HEK293T (cell line): ENCODE data around the gene LMO2.

Source experiments
- ARNT ChIP-seq: fragments of 450-650 bp; IDR thresholded peaks from 2 replicates; pipeline ENCODE4 v1.6.1; 2017; ENCODE audit warnings: mild to moderate bottlenecking
- BHLHE40 ChIP-seq: fragments of 450-650 bp; IDR thresholded peaks from 2 replicates; pipeline ENCODE4 v1.6.1; 2016; ENCODE audit warnings: mild to moderate bottlenecking, moderate library complexity, borderline replicate concordance
- ELF4 ChIP-seq: fragments of 450-650 bp; IDR thresholded peaks from 2 replicates; pipeline ENCODE4 v1.6.1; 2017; ENCODE audit warnings: antibody characterized with exemption
- FOXA1 ChIP-seq: fragments of 450-650 bp; IDR thresholded peaks from 2 replicates; pipeline ENCODE4 v1.6.1; 2016; ENCODE audit warnings: mild to moderate bottlenecking
- FOXK2 ChIP-seq: fragments of 450-650 bp; IDR thresholded peaks from 2 replicates; pipeline ENCODE4 v1.6.1; 2016; ENCODE audit warnings: mild to moderate bottlenecking
- FOXM1 ChIP-seq: fragments of 450-650 bp; IDR thresholded peaks from 2 replicates; pipeline ENCODE4 v1.6.1; 2017; ENCODE audit warnings: mild to moderate bottlenecking, borderline replicate concordance
- HDGF ChIP-seq: fragments of 450-650 bp; IDR thresholded peaks from 2 replicates; pipeline ENCODE4 v1.6.1; 2017; ENCODE audit warnings: antibody characterized with exemption, borderline replicate concordance
- LEF1 ChIP-seq: fragments of 450-650 bp; IDR thresholded peaks from 2 replicates; pipeline ENCODE4 v1.6.1; 2017; ENCODE audit warnings: mild to moderate bottlenecking, borderline replicate concordance
- NFRKB ChIP-seq: fragments of 450-650 bp; IDR thresholded peaks from 2 replicates; pipeline ENCODE4 v1.6.1; 2016; ENCODE audit warnings: mild to moderate bottlenecking, moderate library complexity
- SP1 ChIP-seq: fragments of 450-650 bp; IDR thresholded peaks from 2 replicates; pipeline ENCODE4 v1.6.1; 2017
- SUZ12 ChIP-seq: fragments of 450-650 bp; IDR thresholded peaks from 2 replicates; pipeline ENCODE4 v1.6.1; 2016; ENCODE audit warnings: mild to moderate bottlenecking
- TARDBP ChIP-seq: fragments of 450-650 bp; IDR thresholded peaks from 2 replicates; pipeline ENCODE4 v1.6.1; 2016
- ZNF384 ChIP-seq: fragments of 450-650 bp; IDR thresholded peaks from 2 replicates; pipeline ENCODE4 v1.6.1; 2016

DNA sequence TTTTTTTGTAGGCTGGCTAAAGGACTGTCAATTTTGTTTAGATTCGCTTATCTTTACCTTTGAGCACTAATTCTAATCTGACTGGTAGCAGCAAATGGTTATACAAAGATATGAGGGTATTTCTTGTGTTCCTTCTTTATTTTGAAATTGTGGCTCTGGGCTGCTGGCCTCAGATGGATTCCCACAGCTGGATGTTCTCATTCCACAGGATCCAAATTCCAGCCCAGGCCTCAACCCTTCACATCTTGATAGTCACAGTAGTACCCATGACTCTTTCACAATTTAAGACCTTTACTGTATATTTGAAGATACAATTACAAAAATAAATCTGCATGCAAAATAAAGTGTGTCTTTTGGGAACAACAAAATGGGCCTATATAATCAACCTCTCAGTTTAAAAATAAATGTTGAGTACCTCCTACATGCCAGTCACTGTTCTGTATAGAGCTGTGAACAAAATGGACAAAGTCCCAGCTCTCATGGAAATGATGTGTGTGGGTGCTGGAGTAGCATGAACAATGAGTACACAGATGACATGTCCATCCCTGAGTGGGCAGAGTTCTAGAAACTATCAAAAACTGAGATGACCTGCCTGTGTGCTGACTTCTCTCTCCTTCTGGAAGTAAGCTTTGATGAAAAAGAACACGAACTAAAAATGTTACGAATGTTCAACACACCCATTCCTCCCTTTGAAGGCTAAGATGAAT is 65.9 kb downstream of the LMO2 start:
- TF ChIP-seq LEF1 (no peak), FOXM1 (no peak), SP1 (no peak), FOXA1 (no peak), BHLHE40 (no peak), SUZ12 (no peak), HDGF (no peak), ZNF384 (no peak), TARDBP (no peak), NFRKB (no peak), FOXK2 (no peak), ELF4 (no peak), ARNT (no peak)
